Activated CD4-positive, alpha-beta T cell treated with anti-CD3 and anti-CD28 coated beads for 36 hours (primary cell): ENCODE measurements around the gene OR8G5. TPM values are rescaled to one million over a fixed set of nuclear protein-coding genes. Genes with fewer than 3 reads are reported as not detected.

Source experiments
- total RNA-seq, 2 experiments: library from RNA; stranded (reverse); gene quantifications; one replicate each; pipeline ENCODE4 v1.2.3, GENCODE V29; 2021

The OR8G5 gene
- total RNA-seq, 2 experiments from 2014 or later, result not detected

Other genes with a start within 250 kb of the OR8G5 start
- gene OR10G4, start 243.4 kb upstream of the OR8G5 start, total RNA-seq, result not detected
- gene OR10G9, start 233.4 kb upstream of the OR8G5 start, total RNA-seq, result not detected
- gene OR10G8, start 229.6 kb upstream of the OR8G5 start, total RNA-seq, result not detected
- gene OR10G7, start 215.1 kb upstream of the OR8G5 start, total RNA-seq, result not detected
- gene VWA5A, start 140.9 kb upstream of the OR8G5 start, total RNA-seq, result 1 to 10 TPM; 8.6 to 8.8 TPM
- not detected for gene OR10D3, start 73.0 kb upstream of the OR8G5 start, total RNA-seq
- gene OR8G1, start 15.3 kb upstream of the OR8G5 start, total RNA-seq, result not detected
- gene OR8D1, start 57.6 kb downstream of the OR8G5 start, total RNA-seq, result not detected
- not detected for gene OR8D2, start 63.8 kb downstream of the OR8G5 start, total RNA-seq
- gene OR8B2, start 128.1 kb downstream of the OR8G5 start, total RNA-seq, result not detected
- gene OR8B3, start 142.6 kb downstream of the OR8G5 start, total RNA-seq, result not detected
- gene OR8B4, start 168.5 kb downstream of the OR8G5 start, total RNA-seq, result not detected
- not detected for gene OR8B8, start 189.3 kb downstream of the OR8G5 start, total RNA-seq